H9 (cell line): Measurements from ENCODE around the gene RAPGEF6. TPM values are rescaled to one million over a fixed set of nuclear protein-coding genes. Genes with fewer than 3 reads are reported as not detected.

Source experiments
- DNase-seq: peaks from one replicate; pipeline ENCODE4 v3.0.0-alpha.2; 2017
- H2AFZ ChIP-seq: one replicate; pipeline ENCODE4 v1.6.1; 2013; ENCODE audit warnings: mild to moderate bottlenecking, low read length, control low read depth, moderate library complexity
- H2AK5ac ChIP-seq: 2 replicates; pipeline ENCODE4 v1.6.1; 2013; ENCODE audit warnings: low read length, control low read depth, mixed read lengths; ENCODE audit not compliant: insufficient read length
- H2BK120ac ChIP-seq: one replicate; pipeline ENCODE4 v1.6.1; 2013; ENCODE audit warnings: low read depth, mild to moderate bottlenecking, low read length, control low read depth, inconsistent platforms; ENCODE audit not compliant: poor library complexity, severe bottlenecking
- H2BK12ac ChIP-seq: 2 replicates; pipeline ENCODE4 v1.6.1; 2013; ENCODE audit warnings: low read length, control low read depth, mixed read lengths, low read depth; ENCODE audit not compliant: insufficient read length
- H2BK15ac ChIP-seq: 2 replicates; pipeline ENCODE4 v1.6.1; 2013; ENCODE audit warnings: low read depth, low read length, control low read depth
- H2BK20ac ChIP-seq: one replicate; pipeline ENCODE4 v1.6.1; 2013; ENCODE audit warnings: low read depth, mild to moderate bottlenecking, low read length, control low read depth, inconsistent platforms; ENCODE audit not compliant: poor library complexity, severe bottlenecking
- H2BK5ac ChIP-seq: 2 replicates; pipeline ENCODE4 v1.6.1; 2013; ENCODE audit warnings: low read length, control low read depth, mixed read lengths; ENCODE audit not compliant: insufficient read length
- H3K14ac ChIP-seq: 2 replicates; pipeline ENCODE4 v1.6.1; 2013; ENCODE audit warnings: low read length, control low read depth; ENCODE audit not compliant: insufficient read depth
- H3K18ac ChIP-seq: 2 replicates; pipeline ENCODE4 v1.6.1; 2013; ENCODE audit warnings: low read depth, mild to moderate bottlenecking, mixed read lengths, low read length, control low read depth; ENCODE audit not compliant: insufficient read length
- H3K23ac ChIP-seq: 2 replicates; pipeline ENCODE4 v1.6.1; 2013; ENCODE audit warnings: low read length, control low read depth, mixed read lengths, low read depth; ENCODE audit not compliant: insufficient read length
- H3K23me2 ChIP-seq: 2 replicates; pipeline ENCODE4 v1.6.1; 2013; ENCODE audit warnings: low read depth, mild to moderate bottlenecking, mixed read lengths, low read length, control low read depth; ENCODE audit not compliant: insufficient read length, poor library complexity, severe bottlenecking
- H3K27ac ChIP-seq: 2 replicates; pipeline ENCODE4 v1.5.1; 2013; ENCODE audit warnings: low read length, control low read depth, mixed read lengths, low read depth; ENCODE audit not compliant: insufficient read length
- H3K27me3 ChIP-seq: 2 replicates; pipeline ENCODE4 v1.6.1; 2013; ENCODE audit warnings: low read length, control low read depth, inconsistent platforms; ENCODE audit not compliant: insufficient read depth
- H3K4ac ChIP-seq: 2 replicates; pipeline ENCODE4 v1.6.1; 2013; ENCODE audit warnings: low read depth, mild to moderate bottlenecking, control low read depth, inconsistent platforms, low read length, moderate library complexity
- H3K4me1 ChIP-seq: 2 replicates; pipeline ENCODE4 v1.6.1; 2013; ENCODE audit warnings: low read length, control low read depth, inconsistent platforms; ENCODE audit not compliant: insufficient read depth
- H3K4me2 ChIP-seq: 2 replicates; pipeline ENCODE4 v1.6.1; 2013; ENCODE audit warnings: low read length, control low read depth, mixed read lengths; ENCODE audit not compliant: insufficient read length, insufficient read depth
- H3K56ac ChIP-seq: 2 replicates; pipeline ENCODE4 v1.6.1; 2013; ENCODE audit warnings: low read depth, mild to moderate bottlenecking, mixed read lengths, low read length, control low read depth; ENCODE audit not compliant: insufficient read length
- H3K79me1 ChIP-seq: 2 replicates; pipeline ENCODE4 v1.6.1; 2013; ENCODE audit warnings: low read depth, mild to moderate bottlenecking, moderate library complexity, low read length, control low read depth, inconsistent platforms; ENCODE audit not compliant: insufficient read depth, poor library complexity, severe bottlenecking
- H3K79me2 ChIP-seq: 2 replicates; pipeline ENCODE4 v1.6.1; 2013; ENCODE audit warnings: low read length, control low read depth, inconsistent platforms; ENCODE audit not compliant: insufficient read depth
- H3K9ac ChIP-seq: 2 replicates; pipeline ENCODE4 v1.6.1; 2013; ENCODE audit warnings: low read length, control low read depth, mixed read lengths; ENCODE audit not compliant: insufficient read length; ENCODE audit errors: extremely low read depth
- H3K9me3 ChIP-seq: one replicate; pipeline ENCODE4 v1.6.1; 2013; ENCODE audit warnings: low read depth, low read length, inconsistent platforms; ENCODE audit not compliant: control insufficient read depth
- H3T11ph ChIP-seq: one replicate; pipeline ENCODE4 v1.6.1; 2013; ENCODE audit warnings: mild to moderate bottlenecking, low read length, control low read depth, inconsistent platforms
- H4K20me1 ChIP-seq: one replicate; pipeline ENCODE4 v1.6.1; 2013; ENCODE audit not compliant: control insufficient read depth, insufficient read length, insufficient read depth
- H4K5ac ChIP-seq: 2 replicates; pipeline ENCODE4 v1.6.1; 2013; ENCODE audit warnings: low read depth, mild to moderate bottlenecking, mixed read lengths, low read length, control low read depth; ENCODE audit not compliant: insufficient read length
- H4K8ac ChIP-seq: replicated peaks from 2 replicates; pipeline ENCODE4 v1.6.1; 2013; ENCODE audit warnings: low read length, control low read depth, mixed read lengths, low read depth; ENCODE audit not compliant: insufficient read length
- H4K91ac ChIP-seq: 2 replicates; pipeline ENCODE4 v1.6.1; 2013; ENCODE audit warnings: low read depth, mild to moderate bottlenecking, moderate library complexity, mixed read lengths, low read length, control low read depth; ENCODE audit not compliant: insufficient read length
- H3K27ac Mint-ChIP-seq, 3 experiments: 2 replicates in 2 of 3; 3 replicates in 1 of 3; pipeline ENCODE4 v1.8.0; 2020 to 2021; ENCODE audit warnings: mixed read lengths in 3 of 3, mild to moderate bottlenecking in 1 of 3, moderate library complexity in 1 of 3
- H3K27me3 Mint-ChIP-seq: 2 replicates; pipeline ENCODE4 v1.8.0; 2021; ENCODE audit warnings: low read depth, mild to moderate bottlenecking, moderate library complexity, mixed read lengths
- H3K36me3 Mint-ChIP-seq, 3 experiments: 2 replicates in 2 of 3; 3 replicates in 1 of 3; pipeline ENCODE4 v1.8.0; 2020 to 2021; ENCODE audit warnings: low read depth in 3 of 3, mixed read lengths in 3 of 3; ENCODE audit not compliant: insufficient read depth in 1 of 3
- H3K4me1 Mint-ChIP-seq, 2 experiments: 2 replicates each; pipeline ENCODE4 v1.8.0; 2020; ENCODE audit warnings: mixed read lengths in 2 of 2
- H3K4me3 Mint-ChIP-seq, 2 experiments: 2 replicates in 1 of 2; 3 replicates in 1 of 2; pipeline ENCODE4 v1.8.0; 2020 to 2021; ENCODE audit warnings: mild to moderate bottlenecking in 2 of 2, mixed read lengths in 2 of 2, moderate library complexity in 1 of 2
- H3K9me3 Mint-ChIP-seq, 2 experiments: 2 replicates in 1 of 2; 3 replicates in 1 of 2; pipeline ENCODE4 v1.8.0; 2020; ENCODE audit warnings: mild to moderate bottlenecking in 2 of 2, mixed read lengths in 2 of 2, moderate library complexity in 1 of 2
- WGBS: extraction: QIAGEN DNeasy Blood & Tissue Kit; methylation state at CpG from one replicate; pipeline ENCODE4 v1.1.7; 2013; ENCODE audit warnings: missing lambda C conversion rate, low lambda C conversion rate, mixed read lengths; ENCODE audit not compliant: insufficient read length; ENCODE audit errors: extremely low coverage; 5-methylcytosine and 5-hydroxymethylcytosine counted together
- total RNA-seq: library from RNA; stranded (reverse); gene quantifications from 2 replicates; pipeline ENCODE4 v1.2.1, GENCODE V29; 2021
- TF ChIP-seq, protein P1 (sequence below): fragments of 200-600 bp; sonication (generic); conservative IDR thresholded peaks from 3 replicates; pipeline ENCODE4 v1.8.0; 2021; ENCODE audit warnings: antibody characterized with exemption, mild to moderate bottlenecking

The RAPGEF6 gene
- total RNA-seq, 1 experiment from 2014 or later = 19.7 TPM

DNA sequence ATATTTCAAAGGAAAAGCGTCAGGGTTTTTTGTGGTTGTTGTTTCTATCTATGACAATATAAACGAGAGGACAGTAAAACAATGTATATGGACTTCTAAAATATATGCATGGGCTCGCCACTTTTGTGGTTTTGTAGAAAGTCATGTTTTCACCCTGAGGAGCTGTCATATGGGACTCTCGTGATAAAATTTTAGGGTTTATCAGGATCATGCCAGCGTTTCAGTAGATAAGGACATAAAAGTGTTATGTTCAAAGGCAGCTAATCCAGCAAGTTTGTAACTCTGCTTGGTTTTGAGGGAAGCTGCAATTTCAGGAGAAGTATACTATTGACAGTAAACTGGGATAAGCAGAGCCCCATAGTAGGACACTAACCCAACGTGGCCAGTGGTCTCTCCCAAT, 250.9 kb downstream of the RAPGEF6 start:
- TF ChIP-seq, protein P1, sequence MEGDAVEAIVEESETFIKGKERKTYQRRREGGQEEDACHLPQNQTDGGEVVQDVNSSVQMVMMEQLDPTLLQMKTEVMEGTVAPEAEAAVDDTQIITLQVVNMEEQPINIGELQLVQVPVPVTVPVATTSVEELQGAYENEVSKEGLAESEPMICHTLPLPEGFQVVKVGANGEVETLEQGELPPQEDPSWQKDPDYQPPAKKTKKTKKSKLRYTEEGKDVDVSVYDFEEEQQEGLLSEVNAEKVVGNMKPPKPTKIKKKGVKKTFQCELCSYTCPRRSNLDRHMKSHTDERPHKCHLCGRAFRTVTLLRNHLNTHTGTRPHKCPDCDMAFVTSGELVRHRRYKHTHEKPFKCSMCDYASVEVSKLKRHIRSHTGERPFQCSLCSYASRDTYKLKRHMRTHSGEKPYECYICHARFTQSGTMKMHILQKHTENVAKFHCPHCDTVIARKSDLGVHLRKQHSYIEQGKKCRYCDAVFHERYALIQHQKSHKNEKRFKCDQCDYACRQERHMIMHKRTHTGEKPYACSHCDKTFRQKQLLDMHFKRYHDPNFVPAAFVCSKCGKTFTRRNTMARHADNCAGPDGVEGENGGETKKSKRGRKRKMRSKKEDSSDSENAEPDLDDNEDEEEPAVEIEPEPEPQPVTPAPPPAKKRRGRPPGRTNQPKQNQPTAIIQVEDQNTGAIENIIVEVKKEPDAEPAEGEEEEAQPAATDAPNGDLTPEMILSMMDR = no peak
- Histone ChIP-seq H3K9ac (no peak overlapping the region), H3K79me1 (no peaks in the 10 kb centered on the region), H2BK20ac (no peak overlapping the region), H4K8ac (no peak overlapping the region), H3K9me3 (no peaks in the 10 kb centered on the region), H3K23ac (no peak overlapping the region), H3K56ac (no peak overlapping the region), H2BK5ac (no peak overlapping the region), H3K27me3 (no peaks in the 10 kb centered on the region), H3T11ph (no peak overlapping the region), H4K91ac (no peak overlapping the region), H2AFZ (no peak overlapping the region), H2BK12ac (no peak overlapping the region), H2BK15ac (no peak overlapping the region), H3K4me2 (no peak overlapping the region), H3K27ac (no peak overlapping the region), H3K18ac (no peak overlapping the region), H2BK120ac (no peak overlapping the region), H4K5ac (no peak overlapping the region), H3K14ac (no peak overlapping the region), H4K20me1 (no peaks in the 10 kb centered on the region), H3K4me1 (no peaks in the 10 kb centered on the region), H2AK5ac (no peak overlapping the region), H3K4ac (no peak overlapping the region), H3K79me2 (no peaks in the 10 kb centered on the region), H3K23me2 (no peaks in the 10 kb centered on the region)
- no CpG with 5 or more reads among the region's 6 CpGs for WGBS
- Mint-ChIP-seq H3K27me3 (no peaks in the 10 kb centered on the region), H3K4me3 (no peak overlapping the region), H3K4me1 (peaks cover 9 to 12% of the 10 kb centered on the region in 2 experiments; a peak in 3 of 4 replicates), H3K36me3 (no peaks in the 10 kb centered on the region), H3K9me3 (no peaks in the 10 kb centered on the region), H3K27ac (no peak overlapping the region)
- no peak for DNase-seq
